ENCODE measurements around the gene NTN1. TPM values are rescaled to one million over a fixed set of nuclear protein-coding genes. Genes with fewer than 3 reads are reported as not detected.

The NTN1 gene
- total RNA-seq, 2 experiments from 2014 or later: not detected

GRCh38 chr17:8997994-8998628 lies 23.2 kb upstream of the NTN1 start:
- H3K4me1 ChIP-seq (ENCODE audit: insufficient read depth, low read length, poor library complexity, severe bottlenecking): peaks cover 4% of the 10 kb centered on the region
- CTCF ChIA-PET (ENCODE audit: unreplicated experiment): no interaction called here
- H3K27ac ChIP-seq (ENCODE audit: low read depth, low read length, poor library complexity, severe bottlenecking): no peak overlapping the region
- H3K79me2 ChIP-seq (ENCODE audit: insufficient read depth, low read depth, low read length): no peaks in the 10 kb centered on the region
- peak; percentile 99 for TF ChIP-seq CTCF (conservative IDR thresholded peaks at IDR 0.05; ENCODE audit: low read length)
- TF ChIP-seq EZH2phosphoT487 (IDR thresholded peaks at IDR 0.05; ENCODE audit: borderline replicate concordance, low read depth, low read length): no peak
- intact Hi-C loops (cut with micrococcal nuclease; ENCODE audit: unreplicated experiment): loop anchor here (5.0 to 10.0 kb wide), 4 partner anchors 101 to 557 kb away; partner anchors contain the start of gene SPDYE4
- no peaks in the 10 kb centered on the region for H3K36me3 ChIP-seq (ENCODE audit: insufficient read depth, low read length)
- POLR2A ChIA-PET: interaction anchor here (1.0 kb wide), 1 partner anchor 103 kb away, joined by 3 read pairs; no protein-coding TSS in a partner anchor
- no peak overlapping the region for H3K4me3 ChIP-seq (ENCODE audit: low read depth, low read length, poor library complexity, severe bottlenecking)
- no peaks in the 10 kb centered on the region for H3K9me2 ChIP-seq (ENCODE audit: insufficient read depth, low read length)
- no peaks in the 10 kb centered on the region for H4K20me1 ChIP-seq (ENCODE audit: insufficient read depth, low read length)
- peak; percentile 73 for DNase-seq (ENCODE audit: low spot score)
- H3K4me2 ChIP-seq (ENCODE audit: low read length): no peak overlapping the region
- no peak overlapping the region for H2AFZ ChIP-seq (ENCODE audit: low read length)
- no TSS peak for BruUV-seq (replicated peaks)
- no peaks in the 10 kb centered on the region for H3K9me3 ChIP-seq (ENCODE audit: low read length)

GRCh38 chr17:9001559-9001958 lies 19.8 kb upstream of the NTN1 start:
- DNase-seq (ENCODE audit: low spot score): no peak
- H3K9me2 ChIP-seq (ENCODE audit: insufficient read depth, low read length): no peaks in the 10 kb centered on the region
- H3K4me2 ChIP-seq (ENCODE audit: low read length): no peak overlapping the region
- H3K79me2 ChIP-seq (ENCODE audit: insufficient read depth, low read depth, low read length): no peaks in the 10 kb centered on the region
- no peak overlapping the region for H3K27ac ChIP-seq (ENCODE audit: low read depth, low read length, poor library complexity, severe bottlenecking)
- H4K20me1 ChIP-seq (ENCODE audit: insufficient read depth, low read length): no peaks in the 10 kb centered on the region
- no peak overlapping the region for H2AFZ ChIP-seq (ENCODE audit: low read length)
- H3K36me3 ChIP-seq (ENCODE audit: insufficient read depth, low read length): no peaks in the 10 kb centered on the region
- peaks cover 4% of the 10 kb centered on the region for H3K4me1 ChIP-seq (ENCODE audit: insufficient read depth, low read length, poor library complexity, severe bottlenecking)
- TF ChIP-seq CTCF (conservative IDR thresholded peaks at IDR 0.05; ENCODE audit: low read length): no peak
- no peak for TF ChIP-seq EZH2phosphoT487 (IDR thresholded peaks at IDR 0.05; ENCODE audit: borderline replicate concordance, low read depth, low read length)
- ChIA-PET POLR2A (no interaction called here), CTCF (ENCODE audit: unreplicated experiment) (no interaction called here)
- no peak overlapping the region for H3K4me3 ChIP-seq (ENCODE audit: low read depth, low read length, poor library complexity, severe bottlenecking)
- H3K9me3 ChIP-seq (ENCODE audit: low read length): no peaks in the 10 kb centered on the region
- intact Hi-C loops (cut with micrococcal nuclease; ENCODE audit: unreplicated experiment): no loop called here
- no TSS peak for BruUV-seq (replicated peaks)

- ChIA-PET CTCF (ENCODE audit: unreplicated experiment) (no interaction called here), POLR2A (no interaction called here)
- H3K27ac ChIP-seq (ENCODE audit: low read depth, low read length, poor library complexity, severe bottlenecking): no peak overlapping the region
- no peaks in the 10 kb centered on the region for H3K79me2 ChIP-seq (ENCODE audit: insufficient read depth, low read depth, low read length)
- H3K4me3 ChIP-seq (ENCODE audit: low read depth, low read length, poor library complexity, severe bottlenecking): no peak overlapping the region
- intact Hi-C loops (cut with micrococcal nuclease; ENCODE audit: unreplicated experiment): no loop called here
- H3K4me2 ChIP-seq (ENCODE audit: low read length): no peak overlapping the region
- no peak for DNase-seq (ENCODE audit: low spot score)
- H4K20me1 ChIP-seq (ENCODE audit: insufficient read depth, low read length): no peaks in the 10 kb centered on the region
- H2AFZ ChIP-seq (ENCODE audit: low read length): no peak overlapping the region
- peaks cover 4% of the 10 kb centered on the region for H3K4me1 ChIP-seq (ENCODE audit: insufficient read depth, low read length, poor library complexity, severe bottlenecking)
- no TSS peak for BruUV-seq (replicated peaks)
- no peaks in the 10 kb centered on the region for H3K9me3 ChIP-seq (ENCODE audit: low read length)
- no peaks in the 10 kb centered on the region for H3K36me3 ChIP-seq (ENCODE audit: insufficient read depth, low read length)
- TF ChIP-seq CTCF (conservative IDR thresholded peaks at IDR 0.05; ENCODE audit: low read length): no peak
- no peak for TF ChIP-seq EZH2phosphoT487 (IDR thresholded peaks at IDR 0.05; ENCODE audit: borderline replicate concordance, low read depth, low read length)
- H3K9me2 ChIP-seq (ENCODE audit: insufficient read depth, low read length): no peaks in the 10 kb centered on the region
Measured at GRCh38 chr17:9002227-9002605, 19.1 kb upstream of the NTN1 start.

Measured in OCI-LY7 (cell line).